Erythroblast (primary cell): ENCODE results near the gene GAL3ST2.

Experiments
- GATA1 ChIP-seq: IDR thresholded peaks from 2 replicates; pipeline ENCODE4 v1.6.1; 2011; ENCODE audit warnings: low read depth, mild to moderate bottlenecking, control low read depth, low read length, moderate library complexity
- POLR2A ChIP-seq: IDR thresholded peaks from 2 replicates; pipeline ENCODE4 v1.6.1; 2011; ENCODE audit warnings: mild to moderate bottlenecking, low read length

GRCh38 chr2:241801611-241802420, 25.2 kb downstream of the GAL3ST2 start:
- TF ChIP-seq POLR2A (no peak), GATA1 (no peak)
